Measurements from ENCODE around the gene PDE10A. TPM values are rescaled to one million over a fixed set of nuclear protein-coding genes. Genes with fewer than 3 reads are reported as not detected.
"Not testable (repeated sequence)": the region's sequence is repeated elsewhere in the genome, so short reads cannot be mapped to it uniquely, and the experiment has no call there.

Gene PDE10A
- total RNA-seq, 2 donors from 2014 or later: not detected

DNA sequence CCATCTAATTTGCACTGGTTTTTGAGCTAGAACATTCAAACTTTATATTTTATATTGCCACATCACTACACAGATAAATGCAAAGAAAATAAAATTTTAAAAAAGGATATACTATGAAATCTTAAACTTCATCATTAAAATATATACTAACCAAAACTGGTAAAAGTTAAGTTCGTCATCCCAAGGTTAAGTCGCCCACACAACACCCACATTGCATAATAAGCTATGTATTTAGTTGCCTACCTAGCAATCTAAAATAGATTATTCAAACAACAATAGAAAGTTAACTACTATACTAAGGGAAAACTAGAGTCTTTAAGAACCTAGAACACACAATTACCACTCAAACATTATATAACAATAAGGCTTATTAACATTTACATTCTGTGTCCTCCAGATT, 24.5 kb downstream of the PDE10A start:
- peaks cover 7 to 22% of the 10 kb centered on the region in 2 donors for H3K27me3 Mint-ChIP-seq
- no peak overlapping the region for H3K4me3 Mint-ChIP-seq
- H3K4me1 Mint-ChIP-seq (ENCODE audit: low read depth in 2 of 2): no peaks in the 10 kb centered on the region
- ATAC-seq: no peak
- no peaks in the 10 kb centered on the region for H3K36me3 Mint-ChIP-seq
- H3K9me3 Mint-ChIP-seq: no peaks in the 10 kb centered on the region
- no peak for DNase-seq (ENCODE audit: low spot score)
- H3K27ac Mint-ChIP-seq: no peak overlapping the region

- no peaks in the 10 kb centered on the region for H3K36me3 Mint-ChIP-seq
- no peak overlapping the region for H3K27ac Mint-ChIP-seq
- no peak for ATAC-seq
- no peaks in the 10 kb centered on the region for H3K9me3 Mint-ChIP-seq
- no peak for DNase-seq (ENCODE audit: low spot score)
- peaks cover 7 to 28% of the 10 kb centered on the region in 2 donors for H3K27me3 Mint-ChIP-seq
- H3K4me1 Mint-ChIP-seq (ENCODE audit: low read depth in 2 of 2): no peaks in the 10 kb centered on the region
- H3K4me3 Mint-ChIP-seq: no peak overlapping the region
Measured at GRCh38 chr6:165637586-165637985, 25.5 kb downstream of the PDE10A start.

DNA sequence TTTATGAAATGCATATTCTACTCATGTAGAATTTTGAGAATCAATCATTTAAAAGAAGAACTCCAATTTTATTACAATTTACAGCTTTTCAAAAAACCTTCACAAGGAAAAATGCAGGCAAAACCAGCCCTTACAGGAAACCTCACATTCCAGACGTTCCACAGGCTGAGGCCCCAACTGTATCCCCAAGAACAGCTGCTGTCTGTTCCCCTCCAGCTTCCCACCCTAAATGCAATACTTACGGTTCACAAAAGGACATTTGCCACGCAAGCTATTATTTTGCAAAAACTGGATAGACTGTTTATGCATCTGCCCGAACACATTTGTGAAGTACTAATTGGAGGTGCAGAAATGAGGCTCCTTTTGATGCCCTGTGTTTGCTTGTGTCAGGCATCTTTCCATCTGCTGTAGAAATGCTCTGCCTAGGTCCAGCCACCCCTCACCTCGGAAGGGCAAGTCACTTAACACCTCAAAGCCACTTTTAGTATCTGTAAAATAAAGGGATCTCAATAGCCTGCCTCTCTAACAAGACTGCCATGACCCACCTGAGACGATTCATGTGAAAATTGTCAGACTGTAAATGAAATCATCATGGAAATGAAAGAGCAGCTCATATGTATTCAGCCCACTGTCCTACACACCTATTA, 26.5 kb downstream of the PDE10A start:
- Mint-ChIP-seq H3K4me1 (ENCODE audit: low read depth in 2 of 2) (no peaks in the 10 kb centered on the region), H3K4me3 (no peak overlapping the region), H3K27me3 (peaks cover 5 to 21% of the 10 kb centered on the region in 2 donors), H3K27ac (no peak overlapping the region), H3K9me3 (no peaks in the 10 kb centered on the region), H3K36me3 (no peaks in the 10 kb centered on the region)
- ATAC-seq (no peak), DNase-seq (ENCODE audit: low spot score) (no peak)

GRCh38 chr6:165635965-165636364, 27.1 kb downstream of the PDE10A start:
- no peaks in the 10 kb centered on the region for H3K36me3 Mint-ChIP-seq
- H3K27ac Mint-ChIP-seq: no peak overlapping the region
- no peak overlapping the region for H3K4me3 Mint-ChIP-seq
- H3K9me3 Mint-ChIP-seq: no peaks in the 10 kb centered on the region
- peaks cover 5 to 21% of the 10 kb centered on the region in 2 donors for H3K27me3 Mint-ChIP-seq
- DNase-seq (ENCODE audit: low spot score): no peak
- no peaks in the 10 kb centered on the region for H3K4me1 Mint-ChIP-seq (ENCODE audit: low read depth in 2 of 2)
- ATAC-seq: no peak

- Mint-ChIP-seq H3K36me3 (no peaks in the 10 kb centered on the region), H3K27me3 (peaks cover 5 to 21% of the 10 kb centered on the region in 2 donors), H3K4me1 (ENCODE audit: low read depth in 2 of 2) (no peaks in the 10 kb centered on the region), H3K4me3 (no peak overlapping the region), H3K27ac (no peak overlapping the region), H3K9me3 (no peaks in the 10 kb centered on the region)
- ATAC-seq (no peak), DNase-seq (ENCODE audit: low spot score) (no peak)
Measured at GRCh38 chr6:165634101-165634880, 28.8 kb downstream of the PDE10A start.

DNA sequence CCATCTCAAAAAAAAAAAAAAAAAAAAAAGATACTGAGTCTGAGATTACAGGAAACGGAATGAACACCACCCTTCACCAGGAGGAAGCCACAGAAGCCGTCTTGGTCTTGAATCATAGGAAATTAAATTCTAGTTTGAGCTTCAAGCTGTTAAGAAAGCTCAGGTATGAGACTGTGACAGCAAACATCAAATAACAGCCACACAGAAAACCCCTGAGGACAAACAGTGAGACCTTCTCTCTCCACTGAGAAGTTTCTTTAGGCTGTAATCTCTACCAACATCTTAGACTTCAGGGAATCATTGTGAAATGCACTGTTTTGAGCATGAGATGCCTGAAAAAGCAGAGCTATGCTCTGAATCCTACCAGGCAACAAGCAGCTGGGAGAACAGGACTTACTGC, 30.8 kb downstream of the PDE10A start:
- Mint-ChIP-seq H3K4me1 (ENCODE audit: low read depth in 2 of 2) (no peaks in the 10 kb centered on the region), H3K4me3 (no peak overlapping the region), H3K36me3 (no peaks in the 10 kb centered on the region), H3K9me3 (no peaks in the 10 kb centered on the region), H3K27me3 (peaks cover 3 to 14% of the 10 kb centered on the region in 2 donors), H3K27ac (no peak overlapping the region)
- ATAC-seq (no peak), DNase-seq (ENCODE audit: low spot score) (no peak)

- no peak for ATAC-seq
- Mint-ChIP-seq H3K9me3 (no peaks in the 10 kb centered on the region), H3K4me3 (no peak overlapping the region), H3K36me3 (no peaks in the 10 kb centered on the region), H3K4me1 (ENCODE audit: low read depth in 2 of 2) (no peaks in the 10 kb centered on the region), H3K27ac (no peak overlapping the region), H3K27me3 (peaks cover 3 to 14% of the 10 kb centered on the region in 2 donors)
- no peak for DNase-seq (ENCODE audit: low spot score)
Measured at GRCh38 chr6:165630544-165630953, 32.5 kb downstream of the PDE10A start.

- peaks cover under 1% of the 10 kb centered on the region for H3K9me3 Mint-ChIP-seq
- no peaks in the 10 kb centered on the region for H3K36me3 Mint-ChIP-seq
- no peak for ATAC-seq
- no peak overlapping the region for H3K27ac Mint-ChIP-seq
- H3K4me3 Mint-ChIP-seq: no peak overlapping the region
- DNase-seq (ENCODE audit: low spot score): no peak
- H3K4me1 Mint-ChIP-seq (ENCODE audit: low read depth in 2 of 2): no peaks in the 10 kb centered on the region
- H3K27me3 Mint-ChIP-seq: peaks cover 0 to 6% of the 10 kb centered on the region in 2 donors
Measured at GRCh38 chr6:165628955-165629354, 34.1 kb downstream of the PDE10A start.

GRCh38 chr6:165627366-165627765, 35.7 kb downstream of the PDE10A start:
- H3K4me3 Mint-ChIP-seq: no peak overlapping the region
- H3K4me1 Mint-ChIP-seq (ENCODE audit: low read depth in 2 of 2): no peaks in the 10 kb centered on the region
- H3K9me3 Mint-ChIP-seq: peaks cover 3% of the 10 kb centered on the region
- DNase-seq (ENCODE audit: low spot score): no peak
- no peak for ATAC-seq
- no peak overlapping the region for H3K27ac Mint-ChIP-seq
- H3K27me3 Mint-ChIP-seq: no peaks in the 10 kb centered on the region
- H3K36me3 Mint-ChIP-seq: no peaks in the 10 kb centered on the region

GRCh38 chr6:165626711-165627110, 36.3 kb downstream of the PDE10A start:
- no peak for DNase-seq (ENCODE audit: low spot score)
- no peaks in the 10 kb centered on the region for H3K36me3 Mint-ChIP-seq
- no peaks in the 10 kb centered on the region for H3K27me3 Mint-ChIP-seq
- ATAC-seq: no peak
- no peak overlapping the region for H3K27ac Mint-ChIP-seq
- peaks cover 3% of the 10 kb centered on the region for H3K9me3 Mint-ChIP-seq
- no peak overlapping the region for H3K4me3 Mint-ChIP-seq
- no peaks in the 10 kb centered on the region for H3K4me1 Mint-ChIP-seq (ENCODE audit: low read depth in 2 of 2)

DNA sequence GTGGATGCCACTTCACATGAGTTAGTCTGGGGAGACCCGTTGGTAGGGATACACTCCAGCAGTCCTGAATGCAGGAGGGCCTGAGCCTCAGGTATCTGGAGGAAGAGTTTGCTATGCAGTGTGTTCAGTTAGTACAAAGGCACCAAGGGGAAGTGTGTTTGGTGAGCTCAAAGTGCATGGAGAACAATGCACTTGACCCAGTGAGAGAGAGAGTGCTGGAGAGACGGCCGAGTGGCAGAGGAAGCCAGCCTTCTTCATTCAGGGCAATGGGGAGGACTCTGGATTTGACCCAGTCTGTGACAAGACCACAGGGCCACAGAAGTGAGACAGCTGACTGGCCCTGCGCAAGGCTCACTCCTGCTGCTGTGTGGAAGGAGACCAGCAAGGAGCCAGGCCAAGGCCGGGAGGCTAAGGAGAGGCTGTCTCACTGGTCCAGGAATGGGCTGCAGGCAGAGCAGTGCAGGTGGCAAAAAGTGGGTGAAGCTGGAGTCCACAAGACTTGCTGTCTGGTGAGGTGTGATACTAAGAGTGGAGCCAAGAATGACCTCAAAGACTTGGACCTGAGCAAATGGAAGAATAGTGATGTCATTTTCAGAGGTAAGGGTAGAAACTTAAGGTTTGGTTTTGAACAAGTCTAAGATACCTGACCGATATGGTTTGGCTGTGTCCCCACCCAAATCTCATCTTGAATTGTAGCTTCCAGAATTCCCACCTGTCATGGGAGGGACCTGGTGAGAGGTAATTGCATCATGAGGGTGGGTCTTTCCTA, 38.0 kb downstream of the PDE10A start:
- H3K27ac Mint-ChIP-seq: no peak overlapping the region
- no peak for ATAC-seq
- H3K4me1 Mint-ChIP-seq (ENCODE audit: low read depth in 2 of 2): no peaks in the 10 kb centered on the region

DNA sequence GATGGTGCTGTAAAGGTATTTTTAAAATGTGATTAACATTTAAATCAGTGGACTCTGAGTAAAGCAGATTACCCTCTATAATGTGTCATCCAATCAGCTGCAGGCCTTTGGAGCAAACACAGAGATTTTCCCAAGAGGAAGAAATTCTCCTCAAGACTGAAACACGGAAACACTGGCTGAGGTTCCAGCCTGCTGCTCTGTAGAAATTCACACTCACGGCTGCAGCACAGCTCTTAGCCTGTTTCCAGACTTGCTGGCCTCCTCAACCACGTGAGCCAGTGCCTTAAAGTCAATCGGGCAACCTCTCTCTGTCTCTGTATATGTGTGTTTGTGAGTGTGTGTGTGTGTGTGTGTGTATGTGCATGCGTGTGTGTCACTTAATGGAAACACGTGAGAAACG, 41.1 kb downstream of the PDE10A start:
- ATAC-seq (no peak), DNase-seq (ENCODE audit: low spot score) (no peak)
- no peak overlapping the region for H3K27ac Mint-ChIP-seq
- no peak overlapping the region for H3K4me3 Mint-ChIP-seq
- no peaks in the 10 kb centered on the region for H3K4me1 Mint-ChIP-seq (ENCODE audit: low read depth in 2 of 2)
- H3K36me3 Mint-ChIP-seq: no peaks in the 10 kb centered on the region
- no peaks in the 10 kb centered on the region for H3K27me3 Mint-ChIP-seq
- H3K9me3 Mint-ChIP-seq: peaks cover 3% of the 10 kb centered on the region

More for the DNA sequence above, 38.0 kb downstream of the PDE10A start:
- Mint-ChIP-seq H3K27me3 (no peaks in the 10 kb centered on the region), H3K4me3 (no peak overlapping the region), H3K9me3 (peaks cover 3% of the 10 kb centered on the region), H3K36me3 (no peaks in the 10 kb centered on the region)
- DNase-seq (ENCODE audit: low spot score): no peak

DNA sequence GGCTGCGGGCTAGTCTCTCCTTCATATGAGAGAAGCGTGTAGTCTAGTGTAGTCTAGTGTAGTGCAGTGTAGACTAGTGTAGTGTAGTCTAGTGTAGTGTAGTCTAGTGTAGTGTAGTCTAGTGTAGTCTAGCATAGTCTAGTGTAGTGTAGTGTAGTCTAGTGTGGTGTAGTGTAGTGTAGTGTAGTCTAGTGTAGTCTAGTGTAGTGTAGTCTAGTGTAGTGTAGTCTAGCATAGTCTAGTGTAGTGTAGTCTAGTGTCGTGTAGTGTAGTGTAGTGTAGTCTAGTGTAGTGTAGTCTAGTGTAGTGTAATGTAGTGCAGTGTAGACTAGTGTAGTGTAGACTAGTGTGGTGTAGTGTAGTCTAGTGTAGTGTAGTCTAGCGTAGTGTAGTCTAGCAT, 44.1 kb downstream of the PDE10A start:
- H3K9me3 Mint-ChIP-seq; H3K4me1 Mint-ChIP-seq (ENCODE audit: low read depth in 2 of 2); ATAC-seq; H3K27me3 Mint-ChIP-seq; H3K27ac Mint-ChIP-seq; H3K36me3 Mint-ChIP-seq; DNase-seq (ENCODE audit: low spot score); H3K4me3 Mint-ChIP-seq: not testable (repeated sequence)

DNA sequence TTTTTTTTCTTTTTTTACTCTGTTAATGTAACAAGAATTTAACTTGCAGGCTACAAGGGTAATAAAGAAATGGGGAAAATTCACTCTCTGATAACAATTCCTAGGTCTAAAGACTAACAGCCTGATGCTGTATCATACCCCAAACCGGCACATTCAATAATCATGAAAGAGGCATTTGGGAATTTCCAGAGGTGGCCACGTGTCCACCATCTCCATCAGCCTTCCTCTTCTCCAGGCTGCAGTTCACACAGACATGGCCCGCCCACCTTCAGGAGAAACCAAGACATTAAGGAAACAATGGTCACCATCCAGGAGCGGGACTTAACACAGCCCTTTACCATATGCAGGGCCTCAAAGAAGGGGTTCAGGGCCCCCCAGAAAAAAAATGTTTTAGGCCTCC, 44.8 kb downstream of the PDE10A start:
- ATAC-seq: no peak
- H3K27ac Mint-ChIP-seq: no peak overlapping the region
- no peak overlapping the region for H3K4me3 Mint-ChIP-seq

More for the DNA sequence above, 44.8 kb downstream of the PDE10A start:
- Mint-ChIP-seq H3K4me1 (ENCODE audit: low read depth in 2 of 2) (no peaks in the 10 kb centered on the region), H3K9me3 (no peaks in the 10 kb centered on the region), H3K36me3 (no peaks in the 10 kb centered on the region), H3K27me3 (peaks cover 0 to 4% of the 10 kb centered on the region in 2 donors)
- no peak for DNase-seq (ENCODE audit: low spot score)
